ACHN (cell line): ENCODE results near the gene EIF4A2.
A peak's percentile ranks its signal among the peaks of the same experiment; 100 is the strongest.
"Not testable (repeated sequence)": the region's sequence is repeated elsewhere in the genome, so short reads cannot be mapped to it uniquely, and the experiment has no call there.

Source experiments
- DNase-seq: peaks from one replicate; pipeline ENCODE4 v3.0.0-alpha.2; 2015
- in situ Hi-C: cut with HindIII; loops from 2 replicates; pipeline ENCODE4 v1.10.0; 2017; ENCODE audit warnings: low sequenced_read_pairs, low pct_ligation_motif_present, low pct_unique_long_range_greater_than_20kb

Gene EIF4A2

DNA sequence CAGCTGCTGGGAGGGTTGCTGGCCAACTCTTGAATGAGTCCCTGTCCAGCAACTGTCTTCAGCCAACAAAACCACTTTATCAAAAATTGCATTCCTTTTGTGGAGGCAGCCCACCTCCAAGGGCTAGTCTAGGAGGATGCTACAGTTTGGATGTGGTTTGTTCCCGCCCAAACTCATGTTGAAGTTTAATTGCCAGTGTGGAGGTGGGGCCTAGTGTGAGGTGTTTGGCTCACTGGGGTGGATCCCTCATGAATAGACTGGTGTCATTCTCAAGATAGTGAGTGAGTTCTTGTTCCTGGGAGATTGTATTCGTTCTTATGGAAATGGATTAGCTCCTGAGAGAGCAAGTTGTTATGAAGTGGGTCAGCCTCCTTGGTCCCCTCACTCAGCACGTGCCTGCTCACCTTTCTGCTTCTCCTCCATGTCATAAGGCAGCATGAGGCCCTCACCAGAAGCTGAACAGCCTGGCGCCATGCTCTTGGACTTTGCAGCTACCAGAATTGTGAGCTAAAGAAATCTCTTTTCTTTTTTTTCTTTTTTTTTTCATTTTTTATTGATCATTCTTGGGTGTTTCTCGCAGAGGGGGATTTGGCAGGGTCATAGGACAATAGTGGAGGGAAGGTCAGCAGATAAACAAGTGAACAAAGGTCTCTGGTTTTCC, 27.1 kb downstream of the EIF4A2 start:
- no peak for DNase-seq
- in situ Hi-C loops, result no loop called here

- in situ Hi-C loops, DNase-seq: not testable (repeated sequence)
Observed at GRCh38 chr3:186811313-186811712, 27.9 kb downstream of the EIF4A2 start.

DNA sequence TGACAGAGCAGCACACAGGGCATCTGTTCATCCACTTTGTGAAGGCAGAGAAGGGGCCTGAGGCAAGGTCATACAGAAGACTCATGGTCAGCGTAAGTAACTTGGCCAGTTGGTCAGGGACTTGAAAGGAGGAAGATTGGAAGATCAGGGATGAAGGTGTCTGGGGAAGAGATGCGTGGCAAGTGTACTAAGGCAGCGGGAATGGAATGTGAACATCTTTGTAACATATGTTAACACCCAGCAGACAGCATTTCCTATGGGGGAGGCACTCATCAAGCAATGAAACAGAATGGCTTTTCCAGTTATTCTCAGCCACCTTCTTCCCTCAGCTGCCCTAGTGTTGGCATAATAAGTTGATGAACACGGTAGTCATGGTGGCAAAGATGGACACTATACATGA, 30.7 kb downstream of the EIF4A2 start:
- DNase-seq, result no peak
- in situ Hi-C loops, result no loop called here

GRCh38 chr3:186815435-186815834, 32.1 kb downstream of the EIF4A2 start:
- in situ Hi-C loops, result no loop called here

DNA sequence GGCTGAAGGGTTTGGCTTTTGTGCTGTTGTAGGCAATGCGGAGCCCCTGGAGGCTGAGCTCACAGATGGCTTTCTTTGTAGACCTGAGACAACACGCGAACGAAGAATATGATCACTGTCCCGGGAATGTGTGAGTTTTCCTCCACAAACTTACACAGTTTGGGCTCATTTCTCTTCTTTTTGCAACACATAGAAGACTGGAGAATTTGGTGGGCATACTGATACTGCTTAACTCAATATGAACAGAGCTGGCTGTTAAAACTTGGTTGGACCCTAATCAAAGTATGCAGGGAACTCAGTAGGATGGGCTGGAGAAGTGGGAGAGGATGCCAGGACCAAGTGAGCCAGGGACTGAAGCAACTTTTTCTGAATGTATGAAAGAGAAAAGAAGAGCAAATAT, 35.1 kb downstream of the EIF4A2 start:
- no peak for DNase-seq
- in situ Hi-C loops, result no loop called here

More at GRCh38 chr3:186815435-186815834, 32.1 kb downstream of the EIF4A2 start:
- DNase-seq, result peak; percentile 77

DNA sequence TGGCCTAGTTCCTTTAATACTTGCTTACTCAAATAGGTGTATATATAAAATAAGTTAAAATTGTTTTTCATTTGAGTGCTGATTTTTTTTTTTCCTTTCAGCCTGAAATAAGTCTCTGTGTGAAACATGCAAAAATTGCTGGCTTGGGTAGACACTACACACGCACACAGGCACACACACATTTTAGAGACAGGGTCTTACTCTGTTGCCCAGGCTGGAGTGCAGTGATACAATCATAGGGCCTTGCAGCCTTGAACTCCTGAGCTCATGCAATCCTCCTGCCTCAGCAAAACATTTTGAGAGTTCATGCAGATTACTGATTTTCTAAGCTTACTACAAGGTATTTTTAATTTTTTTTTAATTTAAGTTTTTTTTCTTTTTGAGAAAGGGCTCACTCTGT, 35.6 kb downstream of the EIF4A2 start:
- no peak for DNase-seq
- in situ Hi-C loops, result no loop called here

DNA sequence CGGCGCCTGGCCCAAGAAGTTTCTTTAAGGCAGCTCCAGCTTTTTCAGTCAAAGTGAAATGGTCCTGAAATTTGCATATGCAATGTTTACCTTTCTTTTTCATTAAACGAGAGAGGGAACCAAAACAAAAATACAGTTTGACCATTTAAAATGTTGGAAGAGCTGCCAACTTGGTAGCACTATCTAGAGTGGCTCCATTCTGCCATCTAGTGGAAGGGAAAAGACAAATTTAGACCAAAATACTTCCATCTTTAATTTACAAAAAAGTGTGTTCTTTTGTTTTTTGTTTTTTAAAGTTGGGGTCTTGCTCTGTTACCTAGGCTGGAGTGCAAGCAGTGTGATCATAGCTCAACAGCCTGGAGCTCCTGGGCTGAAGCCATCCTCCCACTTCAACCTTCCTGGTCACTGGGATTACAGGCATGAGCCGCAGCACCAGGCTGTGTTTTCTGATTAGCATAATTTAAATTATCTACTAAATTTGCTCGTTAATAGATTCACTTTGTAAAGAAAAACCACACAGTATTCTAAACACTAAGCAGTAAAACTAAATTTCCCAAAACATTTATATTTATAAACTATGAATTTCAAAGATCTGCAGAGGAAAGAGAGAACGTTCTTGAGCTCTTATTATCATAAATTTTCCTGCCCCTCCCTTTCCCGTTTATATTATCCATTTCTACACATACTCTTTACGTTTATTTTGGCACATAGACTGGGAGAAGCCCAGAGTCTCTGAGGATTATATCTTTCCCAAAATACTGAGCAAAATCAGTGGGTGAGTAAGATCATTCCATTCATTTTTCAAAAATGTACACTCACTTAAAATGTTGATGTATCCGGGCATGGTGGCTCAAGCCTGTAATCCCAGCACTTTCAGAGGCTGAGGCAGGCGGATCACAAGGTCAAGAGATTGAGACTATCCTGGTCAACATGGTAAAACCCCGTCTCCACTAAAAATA, 38.3 kb downstream of the EIF4A2 start:
- DNase-seq, result peak; percentile 58
- in situ Hi-C loops, result no loop called here

DNA sequence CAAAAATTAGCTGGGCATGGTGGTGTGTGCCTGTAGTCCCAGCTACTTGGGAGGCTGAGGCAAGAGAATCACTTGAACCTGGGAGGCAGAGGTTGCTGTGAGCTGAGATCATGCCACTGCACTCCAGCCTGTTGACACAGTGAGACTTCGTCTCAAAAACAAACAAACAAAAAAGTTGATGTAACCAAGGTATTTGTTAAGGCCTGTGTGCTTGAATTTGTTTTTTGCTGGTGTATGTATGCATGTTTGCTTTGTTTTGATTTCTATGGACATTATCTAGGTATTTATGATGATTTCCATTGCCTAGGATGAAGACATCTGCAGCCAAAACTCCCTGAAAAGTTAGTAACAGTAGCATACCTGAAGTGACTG, 39.0 kb downstream of the EIF4A2 start:
- DNase-seq, in situ Hi-C loops: not testable (repeated sequence)

DNA sequence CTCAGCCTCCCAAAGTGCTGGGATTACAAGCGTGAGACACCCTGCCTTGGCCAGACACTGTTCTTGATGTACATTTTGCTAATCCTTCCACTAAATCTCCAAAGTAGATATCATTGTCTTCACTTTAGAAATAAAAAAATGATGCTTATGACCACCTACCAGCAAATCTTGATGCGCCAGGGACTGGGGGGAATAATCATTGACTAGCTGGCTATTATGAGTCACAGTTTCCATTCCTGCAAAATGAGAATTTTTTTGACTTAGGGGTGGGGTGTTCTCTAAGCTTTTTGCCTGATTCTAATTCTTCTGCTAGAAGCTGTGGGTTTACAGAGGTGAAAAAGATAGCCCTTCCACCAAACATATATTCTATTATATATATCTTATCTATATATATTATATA, 40.0 kb downstream of the EIF4A2 start:
- DNase-seq, result peak; percentile 72
- in situ Hi-C loops, result no loop called here

GRCh38 chr3:186824430-186825139, 41.2 kb downstream of the EIF4A2 start:
- no peak for DNase-seq

DNA sequence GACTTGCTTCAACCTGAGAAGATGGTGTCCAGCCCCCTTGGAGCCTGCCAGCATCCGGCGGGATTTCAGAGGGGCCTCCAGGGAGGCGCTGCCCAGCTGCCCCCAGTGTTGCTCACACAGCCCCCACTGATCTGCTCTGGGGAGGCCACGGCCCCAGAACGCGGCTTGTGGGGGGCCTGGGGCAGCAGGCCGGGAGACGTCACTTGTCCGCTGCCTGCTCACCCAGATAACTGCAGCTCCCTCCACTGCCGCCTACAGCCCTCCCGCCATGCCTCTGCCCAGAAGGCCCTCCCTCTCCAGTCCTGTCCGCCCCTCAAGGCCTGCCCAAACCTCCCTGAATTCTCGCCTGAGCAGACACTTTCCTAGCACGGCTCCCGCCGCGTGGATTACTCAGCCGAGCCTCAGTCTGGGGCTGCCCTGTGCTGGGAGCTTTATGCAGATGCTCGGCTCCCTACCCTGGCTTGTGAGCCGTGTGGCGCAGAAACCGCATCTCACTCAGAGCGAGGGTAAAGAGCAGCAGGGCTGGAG, 42.0 kb downstream of the EIF4A2 start:
- in situ Hi-C loops, result no loop called here
- DNase-seq, result no peak

More at GRCh38 chr3:186824430-186825139, 41.2 kb downstream of the EIF4A2 start:
- in situ Hi-C loops, result no loop called here

- no peak for DNase-seq
- in situ Hi-C loops, result no loop called here
Observed at GRCh38 chr3:186825872-186826409, 42.6 kb downstream of the EIF4A2 start.

DNA sequence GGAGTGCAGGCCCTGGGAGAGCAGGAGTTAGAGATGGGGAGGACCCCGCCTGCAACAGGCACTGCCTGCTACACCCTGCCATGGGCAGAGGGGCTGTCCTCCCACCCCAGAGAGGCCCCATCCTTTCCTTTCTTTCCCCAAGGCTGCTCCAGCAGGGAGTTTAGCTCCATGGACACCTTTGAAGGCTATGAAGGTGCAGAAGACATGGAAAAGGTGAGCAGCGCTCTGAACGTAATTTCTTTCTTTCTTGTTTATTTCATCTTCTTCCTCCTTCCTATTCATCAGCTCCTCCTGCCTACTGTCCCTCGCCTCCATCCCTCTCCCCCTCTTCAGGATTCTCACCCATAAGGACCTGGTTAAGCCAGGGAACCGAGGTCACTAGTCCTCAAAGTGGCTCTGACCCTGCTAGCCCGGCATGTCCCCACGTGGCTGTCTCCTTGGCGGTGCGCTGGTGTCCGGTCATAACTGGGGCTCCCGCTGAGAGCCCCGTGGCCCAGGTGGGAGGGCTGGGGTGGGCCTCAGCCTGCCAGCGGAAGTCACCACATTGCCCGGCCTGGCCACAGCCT, 43.1 kb downstream of the EIF4A2 start:
- in situ Hi-C loops, result no loop called here
- no peak for DNase-seq

GRCh38 chr3:186826976-186827857, 43.8 kb downstream of the EIF4A2 start:
- in situ Hi-C loops, result no loop called here
- peak; percentile 81 for DNase-seq

- in situ Hi-C loops, result no loop called here
- DNase-seq, result no peak
Observed at GRCh38 chr3:186828340-186828739, 45.0 kb downstream of the EIF4A2 start.

GRCh38 chr3:186831798-186832197, 48.4 kb downstream of the EIF4A2 start:
- DNase-seq, result no peak
- in situ Hi-C loops, result no loop called here

GRCh38 chr3:186832276-186832675, 48.9 kb downstream of the EIF4A2 start:
- in situ Hi-C loops, result no loop called here
- DNase-seq, result no peak
